T-helper 2 cell treated with Interferon-gamma antibody and Interleukin-4, amounts not matched to agents 100 ng/mL and 5 ng/mL, for 36 hours (primary cell): Measurements from ENCODE around the gene GOLGA6B. TPM values are rescaled to one million over a fixed set of nuclear protein-coding genes. Genes with fewer than 3 reads are reported as not detected.
"Not testable (repeated sequence)": the region's sequence is repeated elsewhere in the genome, so short reads cannot be mapped to it uniquely, and the experiment has no call there.

Source experiments
- intact Hi-C: fragments of 100-400 bp; cut with micrococcal nuclease; formaldehyde crosslinking; loops from one replicate; pipeline ENCODE4 v1.15.1; 2023
- total RNA-seq: library from RNA; stranded (reverse); gene quantifications from 2 replicates; pipeline ENCODE4 v1.2.3, GENCODE V29; 2022

The GOLGA6B gene
- total RNA-seq, 1 donor from 2014 or later: not detected

DNA sequence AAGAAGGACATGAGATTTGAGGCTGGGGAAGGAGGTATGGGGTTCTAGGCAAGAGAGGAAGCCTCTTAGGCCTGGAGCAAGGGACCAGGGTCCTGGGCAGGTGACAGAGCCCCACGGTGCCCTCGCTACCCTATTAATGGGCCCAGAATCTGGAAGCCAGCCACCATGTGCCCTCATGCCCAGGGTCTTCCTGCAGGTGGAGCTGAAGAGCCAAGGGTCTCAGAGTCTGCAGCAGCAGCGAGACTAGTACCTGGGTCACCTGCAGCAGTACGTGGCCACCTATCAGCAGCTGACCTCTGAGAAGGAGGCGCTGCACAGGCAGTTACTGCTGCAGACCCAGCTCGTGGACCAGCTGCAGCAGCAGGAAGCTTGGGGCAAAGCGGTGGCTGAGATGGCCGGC is 9.4 kb downstream of the GOLGA6B start:
- intact Hi-C loops: not testable (repeated sequence)

DNA sequence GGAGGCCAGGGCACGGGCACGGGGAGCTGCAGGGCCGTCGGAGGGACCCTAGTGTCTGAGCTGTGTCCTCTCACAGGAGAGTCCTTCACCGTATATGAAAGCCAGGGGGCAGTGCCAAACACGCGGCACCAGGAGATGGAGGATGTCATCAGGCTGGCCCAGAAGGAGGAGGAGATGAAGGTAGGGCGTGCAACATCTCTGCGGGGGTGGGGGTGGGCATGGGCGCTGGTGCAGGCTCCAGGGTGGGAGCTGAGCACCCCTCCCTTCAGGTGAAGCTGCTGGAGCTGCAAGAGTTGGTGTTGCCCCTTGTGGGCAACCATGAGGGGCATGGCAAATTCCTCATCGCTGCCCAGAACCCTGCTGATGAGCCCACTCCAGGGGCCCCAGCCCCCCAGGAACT is 11.2 kb downstream of the GOLGA6B start:
- intact Hi-C loops: not testable (repeated sequence)

DNA sequence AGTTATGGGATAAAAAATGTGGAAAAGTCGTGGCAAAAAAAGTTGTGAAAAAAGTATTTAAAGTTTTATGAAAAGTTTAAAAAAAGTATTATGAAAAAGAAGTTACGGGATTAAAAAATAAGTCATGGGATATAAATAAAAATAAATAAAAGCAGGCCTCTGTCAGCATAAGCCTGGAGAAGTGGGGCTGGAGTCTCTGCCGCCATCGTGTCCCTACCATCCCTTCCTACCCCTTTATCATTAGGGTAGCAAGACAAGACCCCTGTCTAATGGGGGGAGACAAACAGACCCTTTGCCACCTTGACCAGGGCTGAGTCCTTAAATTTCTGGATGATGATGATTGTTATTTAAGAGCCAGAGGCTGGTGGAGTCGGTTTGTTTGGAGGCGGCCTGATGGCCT is 15.3 kb downstream of the GOLGA6B start:
- intact Hi-C loops: not testable (repeated sequence)

DNA sequence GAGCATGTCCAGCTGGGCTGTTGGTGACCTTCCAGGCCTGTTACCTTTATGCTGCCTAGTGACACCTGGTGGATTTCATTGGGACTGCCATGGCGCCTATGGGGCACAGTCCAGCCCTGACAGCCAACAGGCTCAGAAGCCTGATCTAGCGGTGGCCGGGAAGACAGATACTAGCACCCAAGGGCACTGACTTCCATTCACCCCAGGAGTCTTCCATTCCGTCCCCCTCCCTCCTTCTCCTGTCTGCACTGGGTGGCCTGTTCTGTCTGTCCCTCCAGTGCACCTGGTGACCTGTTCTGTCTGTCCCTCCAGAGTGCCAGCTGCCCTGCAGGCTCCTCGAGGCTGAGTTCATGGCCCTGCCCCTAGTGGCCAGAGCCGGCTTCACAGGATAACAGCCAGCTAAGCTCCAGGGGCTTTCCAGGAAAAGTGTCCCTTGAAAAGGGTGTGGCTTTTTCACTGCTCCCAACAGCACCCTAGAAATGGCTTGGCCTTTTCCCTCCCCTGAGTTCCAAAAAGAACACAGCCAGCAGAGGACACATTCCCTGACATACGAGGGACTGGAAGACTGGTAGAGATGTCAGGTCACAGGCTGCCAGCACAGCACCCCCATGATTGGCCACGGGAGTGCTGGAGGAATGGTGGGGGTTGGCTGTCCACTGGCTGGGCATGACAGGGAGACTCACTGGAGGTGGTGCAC is 16.3 kb downstream of the GOLGA6B start:
- intact Hi-C loops: not testable (repeated sequence)

DNA sequence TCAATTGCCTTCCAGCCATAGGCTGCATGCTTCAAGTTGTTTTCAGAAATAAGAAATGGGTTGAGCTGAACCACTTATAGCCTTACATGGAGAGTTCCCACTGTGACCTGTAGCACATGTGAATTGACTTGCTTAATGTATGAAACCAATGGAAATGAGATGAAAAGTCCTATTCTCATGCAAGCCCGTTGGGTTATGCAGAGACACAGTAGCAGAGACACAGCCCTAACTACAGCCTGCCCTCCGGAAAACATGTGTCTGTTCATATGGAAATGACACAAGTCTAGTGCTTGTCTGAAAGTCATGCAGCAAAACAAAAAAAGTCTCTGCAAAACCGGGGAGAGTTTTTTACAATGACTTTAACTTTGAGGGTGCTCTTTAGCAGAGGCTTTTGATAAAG is 17.0 kb downstream of the GOLGA6B start:
- intact Hi-C loops: no loop called here

DNA sequence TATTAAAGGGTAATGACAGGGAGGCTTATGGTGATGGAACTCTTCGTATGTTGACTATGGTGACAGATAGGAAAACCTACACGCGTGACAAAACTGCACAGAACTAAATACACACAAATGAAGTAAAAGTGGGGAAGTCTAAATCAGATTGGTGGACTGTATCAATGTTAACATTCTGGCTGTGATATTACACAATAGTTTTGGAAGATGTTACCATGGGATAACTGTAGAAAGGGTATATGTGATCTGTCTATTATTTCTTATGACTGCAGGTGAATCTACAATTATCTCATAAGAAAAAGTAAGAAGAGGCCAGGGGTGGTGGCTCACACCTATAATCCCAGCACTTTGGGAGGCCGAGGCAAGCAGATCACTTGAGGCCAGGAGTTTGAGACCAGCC is 22.3 kb downstream of the GOLGA6B start:
- intact Hi-C loops: no loop called here

DNA sequence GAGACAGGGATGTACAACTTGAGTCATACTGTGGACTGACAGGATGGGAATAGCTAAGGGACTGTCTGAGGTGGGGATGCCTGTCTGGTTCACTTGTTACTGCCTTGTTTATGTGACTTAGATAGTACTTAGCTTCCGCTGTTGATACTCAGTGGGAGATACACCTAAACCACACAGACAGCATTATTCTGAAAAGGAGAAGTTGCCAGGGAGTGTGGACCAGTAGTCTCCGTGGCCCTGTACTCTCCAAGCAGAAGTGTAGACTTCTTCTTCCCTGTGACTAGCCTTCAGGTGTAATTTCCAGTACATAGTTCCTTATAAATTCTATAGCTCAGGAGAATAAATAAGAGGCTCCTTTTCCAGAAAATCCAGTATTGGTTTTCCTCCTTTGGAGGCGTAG is 26.4 kb downstream of the GOLGA6B start:
- intact Hi-C loops: no loop called here

DNA sequence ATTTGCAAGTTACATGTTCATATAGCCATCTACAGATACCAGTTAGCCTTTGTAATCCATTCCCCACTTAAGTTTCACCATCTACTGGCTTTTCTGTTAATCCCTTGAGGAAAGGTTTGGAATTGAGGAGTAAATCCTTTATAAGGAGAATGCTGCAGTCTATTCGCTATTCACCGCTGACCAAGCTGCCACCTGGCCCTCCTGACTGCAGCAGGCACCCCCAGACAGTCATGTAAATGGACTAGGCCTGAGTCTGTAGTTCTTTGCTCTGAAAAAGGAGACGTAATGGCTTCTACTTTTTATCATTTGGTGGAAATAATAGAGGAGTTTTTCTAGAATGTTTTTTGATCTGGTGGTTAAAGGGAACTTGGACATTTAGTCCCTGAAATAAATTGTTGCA is 28.3 kb downstream of the GOLGA6B start:
- intact Hi-C loops: no loop called here

DNA sequence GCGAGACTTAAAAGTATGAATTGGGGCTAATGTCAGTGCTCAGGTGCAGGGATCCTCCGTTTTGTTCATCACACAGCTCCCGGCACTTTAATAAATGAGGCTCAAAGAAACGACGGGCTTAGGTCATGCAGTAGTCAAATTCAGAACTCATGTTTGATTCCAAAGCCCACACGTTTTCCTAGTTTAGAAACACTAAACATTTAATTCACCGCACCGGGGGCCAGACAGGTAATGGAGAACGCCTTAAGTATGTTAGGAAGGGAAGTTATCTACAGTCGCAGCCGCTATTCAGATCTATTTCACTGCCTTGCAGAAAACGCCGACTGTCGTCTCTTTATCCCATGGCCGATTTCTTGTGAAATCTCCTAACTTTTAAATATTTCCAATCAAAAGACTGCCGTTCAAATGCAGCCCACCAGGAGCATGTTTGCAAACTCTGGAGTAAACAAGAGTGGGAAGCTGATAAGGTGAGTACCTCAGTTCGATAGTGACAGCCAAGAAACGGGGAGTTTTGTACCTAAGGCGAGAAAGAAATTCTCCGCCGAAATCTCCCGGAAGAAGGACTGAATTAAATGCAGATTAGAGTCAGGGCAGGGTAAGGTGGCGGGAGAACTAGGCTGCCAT is 30.9 kb downstream of the GOLGA6B start:
- intact Hi-C loops: loop anchor here (5.0 kb wide), 2 partner anchors 363 to 453 kb away; partner anchors contain the start of genes CELF6 and PKM

DNA sequence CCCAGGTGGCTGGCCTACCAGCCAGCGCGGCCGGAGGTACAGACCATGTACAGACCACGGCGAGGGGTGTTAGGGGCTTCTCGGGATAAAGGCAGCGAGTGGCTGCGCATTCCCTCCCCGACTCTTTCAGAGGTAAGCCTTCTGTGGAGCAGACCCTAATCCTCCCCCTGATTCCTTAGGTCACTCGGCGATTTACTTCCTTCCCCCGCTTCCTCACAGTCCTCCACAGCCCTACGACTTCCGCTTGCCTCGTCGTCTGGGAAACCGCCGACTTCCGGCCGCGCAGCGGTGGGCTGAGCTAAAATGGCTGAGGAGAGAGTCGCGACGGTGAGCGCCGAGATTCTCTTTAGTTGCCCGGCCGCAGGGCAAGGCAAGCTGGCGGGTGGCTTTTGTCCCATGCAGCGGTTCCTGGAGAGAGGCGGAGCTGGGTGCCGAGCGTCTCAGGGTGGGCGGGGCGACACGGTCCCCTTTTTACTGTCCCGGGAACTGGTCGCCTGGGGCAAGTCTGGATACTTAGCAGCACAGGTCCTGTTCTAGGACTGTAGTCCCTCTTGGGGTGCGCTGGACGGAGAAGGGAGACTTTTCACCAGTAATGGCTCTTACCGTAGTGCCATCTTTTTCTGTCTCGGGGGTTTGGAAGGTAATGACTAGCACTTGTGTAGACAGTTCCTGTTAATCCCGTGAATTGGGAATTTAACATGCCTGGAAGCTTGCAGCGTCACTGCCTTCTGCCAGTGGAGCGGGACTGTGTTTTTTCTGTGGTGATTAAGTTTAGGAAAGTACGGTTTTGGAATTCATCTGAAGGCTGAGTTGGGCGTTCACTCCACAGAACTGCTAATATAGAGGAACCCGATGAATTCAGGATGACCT is 31.7 kb downstream of the GOLGA6B start, which contains the start of the genes BBS4 and HIGD2B:
BBS4 (plus strand) TSS at position 283 of the 870 bp plus-strand sequence; CDS start at position 304, 21 bp downstream.
HIGD2B (minus strand) TSS at position 258 of the 870 bp plus-strand sequence. CDS start 9,808 bp downstream, outside the sequence.
- intact Hi-C loops: loop anchor here (1.0 to 5.0 kb wide), 3 partner anchors 97 to 454 kb away; partner anchors contain the start of genes ADPGK, CELF6 and PKM

DNA sequence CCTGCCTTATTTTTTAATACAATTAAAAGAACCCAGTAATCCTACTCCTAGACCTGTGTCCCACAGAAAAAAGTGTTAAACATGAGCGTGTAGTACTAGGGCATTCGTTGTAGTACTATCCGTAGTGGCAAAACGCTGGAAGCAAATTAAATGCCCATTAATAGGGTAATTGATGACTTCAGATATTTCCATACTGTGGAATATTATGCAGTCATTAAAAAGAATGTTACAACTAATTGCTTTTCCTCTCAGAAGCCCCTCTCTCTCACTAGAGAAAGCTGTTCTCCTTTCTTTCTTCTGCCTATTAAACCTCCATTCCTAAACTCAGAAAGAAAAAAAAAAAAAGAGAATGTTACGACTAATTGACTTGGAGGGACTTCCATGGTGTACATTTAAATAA is 34.2 kb downstream of the GOLGA6B start:
- intact Hi-C loops: loop anchor here (5.0 kb wide), 2 partner anchors 366 to 456 kb away; partner anchors contain the start of genes CELF6 and PKM

DNA sequence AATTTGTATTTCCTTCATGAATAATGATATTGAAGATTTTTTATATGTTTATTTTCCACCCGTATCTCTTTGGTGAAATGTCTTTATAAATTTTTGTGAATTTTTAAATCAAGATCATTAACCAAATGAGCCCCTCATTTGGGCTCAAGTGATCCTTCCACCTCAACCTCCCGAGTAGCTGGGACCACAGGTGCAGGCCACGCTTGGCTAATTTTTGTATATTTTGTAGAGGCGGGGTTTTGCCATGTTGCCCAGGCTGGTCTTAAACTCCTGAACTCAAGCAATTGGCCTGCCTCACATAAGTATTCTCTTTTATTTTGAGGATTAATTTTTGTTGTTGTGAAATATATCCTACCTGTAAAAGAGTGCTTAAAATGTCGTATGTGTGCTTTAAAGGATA is 36.4 kb downstream of the GOLGA6B start:
- intact Hi-C loops: no loop called here

DNA sequence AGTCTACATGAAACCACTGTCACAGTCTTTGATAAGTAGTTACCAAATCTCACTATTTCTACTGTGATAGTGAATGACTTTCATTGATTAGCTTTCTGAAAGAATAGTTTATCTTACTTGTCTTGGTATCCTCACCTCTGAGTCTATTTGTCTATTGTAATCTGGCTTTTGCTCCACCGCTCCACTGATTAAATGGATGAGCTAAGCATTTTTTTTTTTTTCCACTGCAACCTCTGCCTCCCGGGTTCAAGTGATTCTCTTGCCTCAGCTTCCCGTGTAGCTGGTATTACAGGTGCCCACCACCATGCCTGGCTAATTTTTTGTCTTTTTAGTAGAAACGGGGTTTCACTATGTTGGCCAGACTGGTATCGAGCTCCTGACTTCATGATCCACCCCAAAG is 44.4 kb downstream of the GOLGA6B start:
- intact Hi-C loops: no loop called here

DNA sequence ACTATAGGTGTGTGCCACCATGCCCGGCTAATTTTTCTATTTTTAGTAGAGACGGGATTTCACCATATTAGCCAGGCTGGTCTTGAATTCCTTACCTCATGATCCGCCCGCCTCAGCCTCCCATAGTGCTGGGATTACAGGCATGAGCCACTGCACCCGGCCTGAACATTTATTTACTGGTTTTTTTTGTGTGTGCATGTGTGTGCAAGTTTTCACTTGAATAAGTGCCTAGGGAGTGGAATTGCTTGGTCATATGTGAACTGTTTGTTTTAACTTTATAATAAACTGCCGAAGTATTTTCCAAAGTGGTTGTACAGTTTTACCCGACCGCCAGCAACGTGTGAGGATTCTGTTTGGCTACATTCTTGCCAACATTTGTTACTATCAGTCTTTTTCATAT is 45.6 kb downstream of the GOLGA6B start:
- intact Hi-C loops: no loop called here

DNA sequence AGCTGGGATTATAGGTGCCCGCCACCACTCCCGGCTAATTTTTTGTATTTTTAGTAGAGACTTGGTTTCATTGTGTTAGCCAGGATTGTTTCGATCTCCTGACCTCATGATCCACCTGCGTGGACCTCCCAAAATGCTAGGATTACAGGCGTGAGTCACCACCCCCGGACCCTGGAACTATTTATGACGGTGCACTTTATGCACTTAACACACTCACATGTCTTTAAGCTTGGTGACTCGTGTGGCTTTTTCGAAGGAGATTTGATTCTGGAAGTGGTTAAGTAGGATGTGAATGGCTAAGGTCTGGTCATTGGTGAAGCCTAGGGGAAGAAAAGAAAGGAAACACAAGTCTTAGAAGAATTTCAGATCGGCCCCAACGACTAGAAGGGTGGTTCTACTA is 51.8 kb downstream of the GOLGA6B start:
- intact Hi-C loops: no loop called here

DNA sequence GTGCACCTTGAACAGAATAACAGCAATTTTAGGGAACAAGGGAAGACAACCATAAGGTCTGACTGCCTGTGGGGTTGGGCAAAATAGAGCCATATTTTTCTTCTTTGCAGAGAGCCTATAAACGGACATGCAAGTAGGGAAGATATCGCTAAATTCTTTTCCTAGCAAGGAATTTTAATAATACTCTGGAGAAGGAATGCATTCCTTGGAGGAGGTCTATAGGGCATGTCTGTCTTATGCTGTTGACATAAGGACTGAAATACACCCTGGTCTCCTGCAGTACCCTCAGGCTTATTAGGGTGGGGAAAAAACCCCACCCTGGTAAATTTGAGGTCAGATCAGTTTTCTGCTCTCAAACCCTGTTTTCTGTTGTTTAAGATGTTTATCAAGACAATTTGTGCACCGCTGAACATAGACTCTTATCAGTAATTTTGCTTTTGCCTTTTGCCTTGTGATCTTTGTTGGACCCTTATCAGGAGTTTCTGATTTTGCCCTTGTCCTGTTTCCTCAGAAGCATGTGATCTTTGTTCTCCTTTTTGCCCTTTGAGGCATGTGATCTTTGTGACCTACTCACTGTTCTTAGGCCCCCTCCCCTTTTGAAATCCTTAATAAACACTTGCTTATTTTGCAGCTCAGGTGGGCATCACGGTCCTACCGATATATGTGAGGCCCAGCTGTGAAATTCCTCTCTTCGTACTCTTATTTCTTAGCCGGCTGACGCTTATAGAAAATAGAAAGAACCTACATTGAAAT is 54.2 kb downstream of the GOLGA6B start:
- intact Hi-C loops: not testable (repeated sequence)

Other genes with a start within 250 kb of the GOLGA6B start
- gene ARIH1, start 180.4 kb upstream of the GOLGA6B start, total RNA-seq: 112 and 126 TPM in 2 replicates
- gene HIGD2B, start 31.5 kb downstream of the GOLGA6B start, total RNA-seq: 0.16 TPM in 1 of 2 replicates, not detected in the other
- gene BBS4, start 31.5 kb downstream of the GOLGA6B start, total RNA-seq: 9.9 and 11.4 TPM in 2 replicates
- 79.6 and 79.9 TPM in 2 replicates for gene ADPGK, start 129.1 kb downstream of the GOLGA6B start, total RNA-seq